ENCODE data around the gene NEUROD2.

The NEUROD2 gene

GRCh38 chr17:39623356-39623950 is 15.7 kb upstream of the NEUROD2 start:
- H3K4me3 ChIP-seq (ENCODE audit: low read depth, low read length): no peak overlapping the region
- peak; percentile 96 for TF ChIP-seq CTCF (IDR thresholded peaks at IDR 0.05; ENCODE audit: low read depth, low read length)

GRCh38 chr17:39622380-39623006 is 14.8 kb upstream of the NEUROD2 start:
- H3K4me3 ChIP-seq (ENCODE audit: low read depth, low read length): no peak overlapping the region
- TF ChIP-seq CTCF (IDR thresholded peaks at IDR 0.05; ENCODE audit: low read depth, low read length): no peak

- TF ChIP-seq CTCF (IDR thresholded peaks at IDR 0.05; ENCODE audit: low read depth, low read length): peak; percentile 100
- H3K4me3 ChIP-seq (ENCODE audit: low read depth, low read length): no peak overlapping the region
These were observed 14.0 kb upstream of the NEUROD2 start for GRCh38 chr17:39621523-39622379.

- no peak for TF ChIP-seq CTCF (IDR thresholded peaks at IDR 0.05; ENCODE audit: low read depth, low read length)
- H3K4me3 ChIP-seq (ENCODE audit: low read depth, low read length): no peak overlapping the region
These were observed 12.0 kb upstream of the NEUROD2 start for GRCh38 chr17:39619786-39620101.

- peak overlapping the region; percentile 58; the same call in 1 of the 2 replicates for H3K4me3 ChIP-seq (ENCODE audit: low read depth, low read length)
- TF ChIP-seq CTCF (IDR thresholded peaks at IDR 0.05; ENCODE audit: low read depth, low read length): no peak
These were observed 11.5 kb upstream of the NEUROD2 start for GRCh38 chr17:39618956-39619785.

GRCh38 chr17:39618246-39618913 is 10.7 kb upstream of the NEUROD2 start:
- TF ChIP-seq CTCF (IDR thresholded peaks at IDR 0.05; ENCODE audit: low read depth, low read length): no peak
- peak overlapping the region; percentile 58 for H3K4me3 ChIP-seq (ENCODE audit: low read depth, low read length)
